ENCODE measurements around the gene KRT3.

The KRT3 gene

GRCh38 chr12:52782502-52782901 is 13.4 kb downstream of the KRT3 start:
- ATAC-seq: no peak
- no peak for TF ChIP-seq CSDC2 (CRISPR knock-in tag; IDR thresholded peaks at IDR 0.05)
- no peak for TF ChIP-seq TCF4 (CRISPR knock-in tag; IDR thresholded peaks at IDR 0.05; ENCODE audit: borderline replicate concordance)
- no peak for TF ChIP-seq CREB5 (CRISPR knock-in tag; IDR thresholded peaks at IDR 0.05; ENCODE audit: low read depth)

- TF ChIP-seq POU6F1 (CRISPR knock-in tag; IDR thresholded peaks at IDR 0.05; ENCODE audit: borderline replicate concordance, low read depth): no peak
- ATAC-seq: no peak
These were observed 14.4 kb downstream of the KRT3 start for GRCh38 chr12:52781399-52782082.

GRCh38 chr12:52779914-52780313 is 16.0 kb downstream of the KRT3 start:
- ATAC-seq: no peak
- TF ChIP-seq ZNF8 (CRISPR knock-in tag; IDR thresholded peaks at IDR 0.05): no peak
- TF ChIP-seq SNAI2 (CRISPR knock-in tag; IDR thresholded peaks at IDR 0.05): no peak
- no peak for TF ChIP-seq CSRNP3 (CRISPR knock-in tag; IDR thresholded peaks at IDR 0.05)
- TF ChIP-seq PPARA (CRISPR knock-in tag; IDR thresholded peaks at IDR 0.05; ENCODE audit: borderline replicate concordance): no peak
- TF ChIP-seq ZFP30 (CRISPR knock-in tag; IDR thresholded peaks at IDR 0.05): no peak
- TF ChIP-seq ARNTL (CRISPR knock-in tag; IDR thresholded peaks at IDR 0.05; ENCODE audit: borderline replicate concordance, low read depth): no peak
- no peak for TF ChIP-seq ISL1 (CRISPR knock-in tag; IDR thresholded peaks at IDR 0.05)
- TF ChIP-seq GLIS3 (CRISPR knock-in tag; IDR thresholded peaks at IDR 0.05): no peak
- TF ChIP-seq CSDC2 (CRISPR knock-in tag; IDR thresholded peaks at IDR 0.05): no peak
- no peak for TF ChIP-seq TSHZ2 (CRISPR knock-in tag; IDR thresholded peaks at IDR 0.05)
- no peak for TF ChIP-seq CREB5 (CRISPR knock-in tag; IDR thresholded peaks at IDR 0.05; ENCODE audit: low read depth)

- no peak for ATAC-seq
- TF ChIP-seq ISL1 (CRISPR knock-in tag; IDR thresholded peaks at IDR 0.05): no peak
- no peak for TF ChIP-seq ZC3H10 (CRISPR knock-in tag; IDR thresholded peaks at IDR 0.05)
- no peak for TF ChIP-seq ZNF565 (CRISPR knock-in tag; conservative IDR thresholded peaks at IDR 0.05; ENCODE audit: low read depth)
- no peak for TF ChIP-seq TOX (CRISPR knock-in tag; IDR thresholded peaks at IDR 0.05; ENCODE audit: borderline replicate concordance)
- no peak for TF ChIP-seq TSHZ2 (CRISPR knock-in tag; IDR thresholded peaks at IDR 0.05)
- no peak for TF ChIP-seq CREB5 (CRISPR knock-in tag; IDR thresholded peaks at IDR 0.05; ENCODE audit: low read depth)
- TF ChIP-seq CSDC2 (CRISPR knock-in tag; IDR thresholded peaks at IDR 0.05): no peak
- TF ChIP-seq POU6F1 (CRISPR knock-in tag; IDR thresholded peaks at IDR 0.05; ENCODE audit: borderline replicate concordance, low read depth): no peak
- no peak for TF ChIP-seq PPARA (CRISPR knock-in tag; IDR thresholded peaks at IDR 0.05; ENCODE audit: borderline replicate concordance)
- no peak for TF ChIP-seq ZNF70 (CRISPR knock-in tag; IDR thresholded peaks at IDR 0.05)
- TF ChIP-seq ZNF8 (CRISPR knock-in tag; IDR thresholded peaks at IDR 0.05): no peak
- no peak for TF ChIP-seq ESRRG (CRISPR knock-in tag; IDR thresholded peaks at IDR 0.05)
- TF ChIP-seq TCF4 (CRISPR knock-in tag; IDR thresholded peaks at IDR 0.05; ENCODE audit: borderline replicate concordance): no peak
These were observed 17.1 kb downstream of the KRT3 start for GRCh38 chr12:52778833-52779232.

All from SK-N-SH treated with all-trans-retinoic acid at 6 μM for 48 hours (cell line).